Globus pallidus (tissue), 1 donor: ENCODE data around the gene HCRT.
A peak's percentile ranks its signal among the peaks of the same experiment; 100 is the strongest.
"Not testable (repeated sequence)": the region's sequence is repeated elsewhere in the genome, so short reads cannot be mapped to it uniquely, and the experiment has no call there.

ENCODE experiments used
- DNase-seq: peaks from one replicate; pipeline ENCODE4 v3.0.0-alpha.2; 2015; ENCODE audit warnings: low spot score

The HCRT gene, protein sequence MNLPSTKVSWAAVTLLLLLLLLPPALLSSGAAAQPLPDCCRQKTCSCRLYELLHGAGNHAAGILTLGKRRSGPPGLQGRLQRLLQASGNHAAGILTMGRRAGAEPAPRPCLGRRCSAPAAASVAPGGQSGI

DNA sequence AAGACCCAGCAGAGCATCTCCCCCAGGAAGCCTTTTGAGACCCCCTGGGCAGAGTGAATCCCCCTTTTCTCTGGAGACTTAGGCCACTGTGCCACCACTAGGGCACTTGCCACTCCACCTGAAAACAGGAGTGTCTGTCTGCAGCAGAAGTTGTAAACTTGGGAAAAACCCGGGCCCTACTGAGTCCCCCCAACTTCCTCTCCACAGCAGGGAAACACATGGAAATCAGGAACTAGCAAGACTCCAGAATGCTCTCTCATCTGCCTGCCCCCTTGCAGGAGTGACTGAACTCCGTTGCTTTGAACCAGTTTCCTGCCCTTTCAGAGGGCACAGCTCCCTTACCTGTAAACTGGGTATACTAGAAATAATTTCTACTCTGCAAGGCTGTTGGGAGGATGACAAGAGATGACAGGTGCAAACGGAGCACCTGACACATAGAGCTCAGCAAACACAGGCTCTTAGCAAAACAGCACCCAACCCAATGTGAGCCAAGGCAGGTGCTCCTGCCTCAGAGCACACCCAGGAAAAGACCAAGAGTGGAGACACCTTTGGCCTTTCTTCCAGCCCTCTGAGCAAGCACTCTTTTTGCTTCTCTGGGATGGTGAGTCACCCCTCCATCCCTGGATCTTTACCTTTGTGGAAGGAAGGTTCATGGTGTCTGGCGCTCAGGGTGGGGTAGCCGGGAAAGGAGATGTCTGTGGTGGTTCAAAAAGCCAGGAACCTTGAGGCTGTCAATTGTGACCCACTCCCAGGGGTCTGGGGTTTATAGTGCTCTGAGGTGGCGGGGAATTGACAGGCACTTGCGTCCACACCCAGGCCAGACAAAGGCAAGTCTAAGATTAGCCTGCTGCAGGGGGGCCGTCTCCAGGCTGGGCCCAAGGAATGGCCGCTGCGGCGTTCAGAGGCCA lies at the start of gene HCRT:
TSS of gene HCRT (minus strand) at position 740 of the 908 bp plus-strand sequence. CDS start at position 653, 87 bp downstream.
- DNase-seq = peak; percentile 7

DNA sequence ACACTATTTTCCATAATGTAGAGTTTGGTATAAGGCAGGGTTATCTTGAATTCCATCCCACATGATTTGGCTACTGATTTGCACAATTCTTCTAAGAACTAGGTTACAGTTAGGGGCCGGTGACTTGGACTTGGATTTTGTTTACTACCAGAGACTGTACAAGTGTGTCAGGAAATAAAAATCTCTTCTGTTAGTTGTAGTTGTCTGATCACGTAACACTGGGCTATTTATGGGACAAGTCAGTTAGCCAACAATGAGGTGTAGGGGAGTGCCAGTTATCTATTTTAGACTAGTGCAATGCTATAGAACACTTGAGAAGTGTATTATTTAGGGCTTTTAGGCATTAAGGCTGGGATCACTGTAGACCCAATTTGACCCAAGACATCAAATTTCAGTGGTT lies 48.7 kb upstream of the HCRT start:
- no peak for DNase-seq

DNA sequence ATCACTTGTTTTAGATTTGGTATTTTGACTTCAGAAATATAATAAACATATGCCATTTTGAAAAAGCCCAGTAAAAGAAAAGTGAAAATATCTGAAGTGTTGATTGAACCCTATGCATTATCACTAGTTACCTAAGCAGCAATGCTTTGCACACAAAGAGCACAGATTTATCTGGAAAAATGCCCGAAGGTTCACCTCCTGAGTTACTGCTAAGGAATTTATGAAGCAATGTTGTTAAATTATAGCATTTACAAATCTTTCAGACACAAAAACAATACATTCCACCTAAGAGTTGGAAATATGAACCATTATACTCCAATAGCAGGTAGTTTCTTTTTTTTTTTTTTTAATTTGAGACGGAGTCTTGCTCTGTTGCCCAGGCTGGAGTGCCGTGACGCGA lies 47.9 kb upstream of the HCRT start:
- no peak for DNase-seq

DNA sequence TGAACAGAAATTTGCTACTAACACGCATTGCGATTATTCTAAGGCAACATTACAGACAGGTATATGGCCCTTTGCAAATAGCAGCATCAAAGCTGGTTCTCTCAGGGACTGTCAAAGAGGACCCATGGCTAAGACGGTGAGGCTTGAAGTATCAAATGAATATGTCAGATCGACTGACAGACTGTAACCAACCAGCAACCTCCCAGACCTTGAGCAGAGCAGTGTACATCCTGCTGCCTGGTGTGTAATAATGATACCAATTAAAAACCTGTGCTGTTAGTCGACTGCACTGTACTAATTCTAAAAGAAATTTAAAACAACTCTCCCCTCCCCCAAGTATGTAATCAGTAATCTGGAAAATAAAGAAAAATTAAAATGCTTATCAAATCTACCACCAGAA lies 45.0 kb upstream of the HCRT start:
- no peak for DNase-seq

DNA sequence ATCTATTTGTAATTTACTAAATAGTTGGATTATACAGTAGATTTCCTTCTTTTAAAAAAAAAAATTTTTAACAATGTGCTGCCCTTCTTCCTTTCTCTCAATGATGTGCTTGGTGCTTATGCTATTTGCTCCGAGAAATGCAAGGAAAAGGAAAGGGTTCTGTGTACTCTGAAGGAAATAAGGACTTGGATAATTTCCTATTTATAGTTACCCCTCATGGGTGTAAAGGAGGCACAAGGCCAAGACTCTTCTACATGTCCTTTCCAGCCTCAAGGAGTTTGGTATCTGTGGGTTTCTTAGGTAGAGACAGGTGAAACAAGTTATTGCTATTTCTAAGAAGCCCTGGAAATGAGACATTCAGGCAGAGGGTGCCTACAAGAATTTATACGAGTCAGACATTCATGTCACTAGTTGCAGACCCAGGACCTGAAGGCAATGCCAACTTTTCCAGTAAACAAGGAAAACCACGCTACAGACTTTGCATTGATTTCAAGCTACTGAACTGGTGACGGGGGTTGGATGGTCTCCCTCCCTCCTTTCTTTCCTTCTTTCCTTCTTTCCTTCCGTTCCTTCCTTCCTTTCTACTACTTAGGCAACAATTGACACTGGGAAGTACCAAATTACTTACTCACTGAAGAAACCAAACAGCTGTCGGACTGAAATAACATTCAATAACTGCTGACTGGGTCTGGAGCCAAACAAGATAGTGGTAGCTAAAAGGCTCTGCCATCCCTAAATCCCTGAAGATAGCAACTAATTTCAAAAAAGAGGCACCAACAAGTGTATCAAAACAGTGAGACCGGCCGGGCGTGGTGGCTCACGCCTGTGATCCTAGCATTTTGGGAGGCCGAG lies 42.8 kb upstream of the HCRT start:
- no peak for DNase-seq

DNA sequence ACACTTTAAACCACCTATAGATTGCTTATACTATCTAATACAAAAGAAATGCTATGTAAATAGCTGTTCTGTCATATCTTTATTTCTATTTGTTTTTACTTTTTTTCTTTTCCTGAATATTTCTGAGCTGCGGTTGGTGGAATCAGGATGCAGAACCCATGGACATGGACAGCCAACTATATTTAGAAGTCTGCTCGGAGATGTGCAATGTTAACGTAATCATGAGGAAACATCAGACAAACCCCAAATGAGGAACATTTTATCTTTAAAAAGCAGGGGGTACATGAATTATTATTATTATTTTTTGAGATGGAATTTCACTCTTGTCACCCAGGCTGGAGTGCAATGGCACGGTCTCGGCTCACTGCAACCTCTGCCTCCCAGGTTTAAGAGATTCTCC lies 40.4 kb upstream of the HCRT start:
- DNase-seq = no peak

DNA sequence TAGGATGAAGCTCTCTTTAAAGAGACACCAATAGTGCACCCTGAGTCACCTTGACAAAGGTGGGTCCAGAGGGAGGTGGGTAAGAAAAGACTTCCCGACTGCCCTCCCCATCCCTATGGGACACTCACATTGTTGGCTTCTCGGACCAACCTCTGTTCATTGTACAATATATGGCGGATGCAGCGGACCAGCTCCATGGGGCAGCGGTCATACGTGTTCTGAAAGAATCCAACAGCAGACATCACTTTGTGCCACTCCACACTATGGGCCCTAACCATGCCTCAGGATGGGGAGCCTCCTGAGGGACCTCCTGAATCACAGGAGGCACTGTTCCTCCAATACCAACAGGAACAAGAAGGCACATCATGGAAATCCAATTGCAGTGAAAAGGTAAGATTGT lies 39.4 kb upstream of the HCRT start:
- no peak for DNase-seq

DNA sequence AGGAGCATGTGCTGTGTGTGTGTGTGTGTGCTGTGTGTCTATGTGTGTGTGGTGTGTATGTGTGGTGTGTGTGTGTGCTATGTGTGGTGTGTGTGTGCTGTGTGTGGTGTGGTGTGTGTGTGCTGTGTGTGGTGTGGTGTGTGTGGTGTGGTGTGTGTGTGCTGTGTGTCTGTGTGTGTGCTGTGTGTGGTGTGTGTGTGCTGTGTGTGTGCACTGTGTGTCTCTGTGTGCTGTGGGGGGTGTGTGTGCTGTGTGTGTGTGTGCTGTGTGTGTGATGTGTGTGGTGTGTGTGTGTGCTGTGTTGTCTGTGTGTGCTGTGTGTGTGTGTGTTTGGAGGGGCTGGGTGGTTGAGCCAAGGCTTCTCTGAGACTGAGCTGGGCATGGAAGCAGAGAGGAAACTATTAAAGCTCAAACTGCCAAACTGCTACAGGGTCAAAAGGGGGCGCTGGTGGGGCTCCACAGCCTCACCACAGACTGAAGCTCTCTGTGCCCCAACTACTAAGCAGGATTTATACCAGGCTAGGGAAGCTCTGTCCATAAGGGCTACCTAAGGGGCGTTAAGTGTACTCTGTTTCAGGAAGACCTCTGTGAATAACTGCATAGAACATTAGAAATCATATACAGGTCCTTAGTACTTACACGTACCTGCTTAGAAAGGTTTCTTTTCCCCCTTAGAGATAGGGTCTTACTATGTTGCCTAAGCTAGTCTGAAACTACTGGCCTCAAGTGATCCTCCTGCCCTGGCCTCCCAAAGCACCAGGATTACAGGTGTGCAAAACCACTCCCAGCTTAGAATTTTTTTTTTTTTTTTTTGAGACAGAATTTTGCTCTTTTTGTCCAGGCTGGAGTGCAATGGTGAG lies 36.9 kb upstream of the HCRT start:
- DNase-seq = peak; percentile 61

DNA sequence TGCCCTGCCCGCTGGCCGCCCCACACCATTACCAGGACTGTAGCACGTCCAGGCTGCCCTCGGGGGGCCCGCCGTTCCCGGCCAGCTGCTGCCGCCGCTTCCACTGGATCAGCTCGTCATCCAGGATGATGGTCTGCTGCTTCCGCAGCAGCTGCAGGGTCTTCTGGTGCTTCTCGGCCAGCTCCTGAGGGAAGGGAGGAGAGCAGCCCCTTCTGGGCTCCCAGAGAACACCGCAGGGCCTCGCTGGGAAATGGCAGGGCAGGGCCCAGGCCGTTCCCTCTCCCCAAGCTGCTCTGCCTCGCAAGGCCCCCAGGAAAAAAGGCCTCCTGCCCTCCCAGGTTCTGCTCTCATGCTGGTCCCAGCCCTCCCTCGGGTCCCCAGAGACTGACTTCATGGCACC lies 34.0 kb upstream of the HCRT start:
- DNase-seq = not testable (repeated sequence)

DNA sequence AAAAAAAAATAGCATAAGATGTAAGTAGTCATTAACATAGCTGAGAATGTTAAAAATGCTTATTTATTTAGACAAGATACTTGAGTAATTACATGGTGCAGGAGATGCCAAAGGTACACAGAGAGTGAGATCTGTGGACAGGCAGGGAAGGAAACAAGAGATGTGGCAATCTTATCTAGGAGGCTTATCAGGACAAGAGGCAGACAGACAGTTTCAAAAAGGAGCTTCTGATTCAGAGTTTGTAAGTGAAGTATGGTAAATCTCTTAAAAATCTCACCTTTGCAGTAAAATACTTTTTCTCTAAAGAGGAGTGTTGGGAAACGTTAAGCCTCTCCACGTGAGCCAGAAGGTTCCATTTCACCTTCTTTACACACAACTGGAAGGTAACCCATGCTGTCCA lies 28.9 kb upstream of the HCRT start:
- DNase-seq = no peak

DNA sequence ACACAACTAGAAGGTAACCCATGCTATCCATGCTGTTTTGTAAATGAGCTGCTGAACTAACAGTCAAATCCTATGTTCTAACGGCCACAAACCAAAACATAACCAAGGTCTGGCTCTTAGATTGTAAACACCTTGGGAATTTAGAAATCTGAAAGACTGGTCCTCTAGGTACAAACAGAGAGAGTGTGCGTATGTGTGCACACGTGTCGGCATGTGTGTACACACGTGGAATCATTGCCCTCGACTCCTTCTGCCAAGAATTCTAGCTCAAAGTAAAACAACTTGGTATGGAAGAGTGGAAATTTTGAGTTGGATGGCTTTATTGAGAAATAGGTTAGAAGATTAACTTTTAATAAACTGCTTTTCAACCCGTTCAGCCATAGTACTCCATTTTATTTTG lies 27.1 kb upstream of the HCRT start:
- DNase-seq = no peak

DNA sequence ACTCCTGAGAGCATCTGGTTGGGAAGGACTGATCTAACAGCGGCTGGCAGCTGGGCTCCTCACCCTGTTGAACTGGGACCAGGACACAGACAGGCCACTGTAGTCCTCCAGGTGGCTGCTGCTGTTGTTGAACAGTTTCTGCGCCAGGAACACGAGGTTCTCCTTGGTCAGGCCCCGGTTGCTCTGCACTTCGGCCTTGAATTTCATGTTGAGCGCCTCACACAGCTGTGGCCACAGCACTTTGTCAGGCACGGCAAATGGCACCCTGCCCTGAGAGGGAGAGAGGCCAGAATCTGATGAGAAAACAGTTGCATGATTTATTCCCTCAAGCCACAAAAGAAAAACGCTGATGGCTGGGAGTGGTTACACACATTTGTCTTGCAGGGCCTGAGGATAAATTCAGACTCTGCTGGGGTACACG lies 26.7 kb upstream of the HCRT start:
- DNase-seq = peak; percentile 89

DNA sequence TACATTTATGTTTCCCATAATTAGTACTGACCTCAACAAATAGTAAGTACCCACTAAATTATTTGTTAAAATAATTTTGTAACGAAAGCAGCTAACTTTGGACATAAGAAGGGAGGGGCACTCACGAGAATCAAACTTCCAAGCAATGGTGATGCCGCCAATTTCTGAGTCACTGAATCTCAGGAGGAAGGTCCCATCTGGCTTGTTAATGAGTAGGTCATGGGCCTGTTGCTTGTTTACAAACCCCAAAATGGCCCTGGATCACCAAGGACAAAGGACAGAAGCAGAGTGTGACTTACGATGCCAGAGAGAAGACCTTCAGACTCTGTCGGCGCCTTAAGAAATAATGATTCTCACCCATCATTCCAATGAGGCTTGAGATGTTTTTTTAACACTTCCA lies 24.8 kb upstream of the HCRT start:
- DNase-seq = no peak

DNA sequence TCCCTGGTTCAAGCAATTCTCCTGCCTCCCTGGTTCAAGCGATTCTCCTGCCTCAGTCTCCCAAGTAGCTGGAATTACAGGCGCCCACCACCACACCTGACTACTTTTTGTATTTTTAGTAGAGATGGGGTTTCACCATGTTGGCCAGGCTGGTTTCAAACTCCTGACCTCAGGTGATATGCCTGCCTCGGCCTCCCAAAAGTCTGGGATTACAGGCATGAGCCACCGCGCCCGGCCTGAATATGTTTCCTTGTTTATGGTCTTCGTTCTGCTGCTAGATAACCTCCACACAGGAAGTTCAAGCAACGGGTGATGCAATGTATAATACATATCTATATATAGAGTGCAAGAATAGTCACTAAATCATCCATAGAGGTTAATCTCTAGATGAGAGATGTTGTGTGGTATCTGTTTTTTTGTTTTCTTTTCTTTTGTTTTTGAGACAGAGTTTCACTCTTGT lies 20.9 kb upstream of the HCRT start:
- DNase-seq = not testable (repeated sequence)

DNA sequence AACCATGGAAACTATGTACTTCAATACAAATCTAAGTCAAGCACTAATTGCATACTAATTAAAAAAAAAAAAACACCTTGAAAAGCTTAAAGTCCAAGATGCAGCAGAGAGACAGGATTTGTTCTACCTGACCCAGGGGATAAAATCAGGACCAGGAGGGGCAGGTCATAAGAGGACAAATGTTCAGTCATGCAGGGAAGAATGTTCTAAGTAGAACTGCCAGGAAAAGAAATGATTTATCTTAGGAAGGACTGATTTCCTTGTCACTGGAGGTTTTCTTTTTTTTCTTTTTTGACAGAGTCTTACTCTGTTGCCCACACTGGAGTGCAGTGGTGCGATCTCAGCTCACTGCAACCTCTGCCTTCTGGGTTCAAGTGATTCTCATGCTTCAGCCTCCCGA lies 18.1 kb upstream of the HCRT start:
- no peak for DNase-seq

DNA sequence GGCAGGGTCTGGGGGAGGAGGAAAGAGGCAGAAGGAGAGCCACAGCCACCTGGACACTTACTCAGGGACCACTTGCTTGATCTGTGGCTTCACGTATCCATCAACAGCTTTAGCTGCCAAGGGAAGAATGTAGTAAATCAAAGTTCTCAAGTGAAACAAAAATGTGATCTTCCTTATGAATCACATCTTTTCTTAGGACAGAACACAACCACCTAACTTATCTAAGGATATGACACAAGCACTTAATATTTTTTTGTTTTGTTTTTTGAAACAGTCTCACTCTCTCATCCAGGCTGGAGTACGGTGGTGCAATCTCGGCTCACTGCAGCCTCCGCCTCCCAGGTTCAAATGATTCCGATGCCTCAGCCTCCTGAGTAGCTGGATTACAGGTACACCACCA lies 17.4 kb upstream of the HCRT start:
- no peak for DNase-seq

DNA sequence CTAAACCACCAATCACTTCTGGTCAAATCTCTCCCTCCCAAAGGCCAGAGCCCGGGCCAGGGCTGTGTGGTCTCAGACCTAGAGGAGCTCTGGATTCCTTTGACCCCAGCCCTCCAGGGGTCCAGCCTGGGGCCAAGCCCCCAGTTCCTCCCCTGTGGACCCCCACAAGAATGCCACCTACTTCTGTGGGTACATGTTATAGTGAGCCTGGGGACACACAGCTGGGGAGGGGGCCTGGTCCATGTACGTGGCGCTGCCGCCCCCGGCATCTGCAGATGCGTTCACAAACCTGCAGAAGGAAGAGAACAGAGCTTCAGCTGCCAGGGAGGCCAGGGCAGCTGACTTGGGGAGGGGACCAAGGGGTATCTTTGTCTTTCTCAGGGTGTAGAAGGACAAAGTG lies 16.9 kb upstream of the HCRT start:
- DNase-seq = no peak

DNA sequence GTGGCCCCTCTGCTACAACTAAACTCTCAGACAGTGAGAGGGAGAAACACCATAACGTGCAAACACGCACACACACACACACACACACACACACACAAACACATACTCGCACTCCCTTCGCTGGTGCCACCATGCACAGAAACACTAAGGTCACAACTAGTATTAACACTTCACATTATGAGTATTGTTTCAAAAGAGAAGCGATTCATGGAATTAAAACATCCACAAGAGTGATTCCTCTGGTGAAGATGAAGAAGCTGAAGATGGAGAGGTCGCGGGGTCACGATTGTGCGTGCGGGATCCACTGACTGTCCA lies 16.2 kb upstream of the HCRT start:
- no peak for DNase-seq

DNA sequence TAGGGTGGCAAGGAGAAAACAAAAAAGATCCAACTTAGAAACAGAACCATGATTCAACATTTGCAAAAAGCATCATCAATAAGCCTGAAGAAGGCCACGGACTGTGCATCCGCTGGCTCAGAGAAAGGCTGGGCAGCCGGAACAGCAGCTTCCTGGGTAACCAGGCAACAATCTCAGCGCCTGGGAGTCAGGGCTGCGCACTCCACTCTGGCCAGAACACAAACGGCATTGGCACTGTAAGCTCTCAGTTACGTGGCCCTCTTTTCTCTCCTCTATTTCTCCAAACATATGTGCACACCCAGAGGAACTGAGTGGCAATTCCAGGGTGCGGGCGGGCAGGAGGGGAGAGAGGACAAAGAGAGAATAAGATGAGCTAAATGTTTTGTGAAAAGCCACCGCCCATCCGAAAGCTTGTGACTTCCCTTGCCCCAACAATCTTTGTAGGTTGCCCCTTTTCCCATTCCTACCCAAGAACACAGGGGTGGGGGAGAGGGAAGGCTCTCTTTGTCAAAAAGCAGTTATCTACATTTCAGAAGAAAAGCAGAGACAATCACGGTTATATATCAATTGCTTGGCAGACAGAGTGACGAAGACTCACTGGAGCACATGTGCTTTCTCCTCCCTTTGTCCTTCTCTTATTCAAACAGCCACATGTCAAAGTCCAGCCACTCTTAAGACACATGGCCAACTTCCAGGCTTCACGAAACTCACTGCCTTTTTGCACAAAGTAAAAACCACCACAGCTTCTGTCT lies 15.6 kb upstream of the HCRT start:
- DNase-seq = peak; percentile 46

DNA sequence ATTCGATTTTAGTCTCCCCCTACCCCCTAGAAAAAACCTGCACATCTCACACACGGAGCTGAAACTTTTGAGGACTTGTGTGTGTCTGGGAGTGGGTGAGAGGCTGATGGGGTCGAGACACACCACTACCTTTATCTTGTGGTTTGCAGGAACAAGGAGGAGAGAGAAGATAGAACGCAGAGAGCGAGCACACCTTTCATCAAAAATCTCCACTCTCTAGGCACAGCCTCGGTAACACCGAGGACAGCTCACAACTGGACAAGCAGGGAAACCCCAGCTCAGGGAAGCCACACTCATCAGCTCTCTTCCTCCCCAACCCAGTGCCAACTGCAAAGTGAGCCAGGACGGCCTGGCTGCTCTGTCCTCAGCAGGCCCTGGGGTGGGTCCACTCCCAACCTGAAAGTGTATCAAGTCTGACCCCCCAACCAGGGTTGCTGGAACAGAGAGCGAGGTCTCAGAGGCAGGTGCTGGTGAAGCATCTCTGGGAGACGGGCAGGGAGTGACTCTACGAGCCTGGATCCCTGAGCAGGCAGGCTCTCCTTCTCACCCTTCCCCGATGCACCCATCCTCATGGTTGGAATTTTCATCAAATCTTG lies 14.3 kb upstream of the HCRT start:
- no peak for DNase-seq

DNA sequence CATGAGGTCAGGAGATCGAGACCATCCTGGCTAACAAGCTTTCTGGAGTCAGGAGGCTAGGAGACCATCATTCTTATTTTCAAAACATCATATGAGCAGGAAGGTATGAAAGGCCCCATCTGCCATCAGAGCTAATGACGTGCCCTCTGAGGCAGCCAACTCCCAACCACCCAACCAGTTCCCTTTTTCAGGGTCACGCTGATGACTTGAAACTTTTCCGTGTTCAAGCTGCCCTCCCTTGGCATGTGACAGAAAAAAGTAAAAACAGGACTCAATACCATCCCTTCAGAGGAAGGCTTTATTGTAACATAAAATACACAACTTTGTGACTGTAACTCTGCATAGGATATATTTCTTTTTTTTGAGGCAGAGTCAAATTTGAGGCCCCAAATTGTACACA lies 13.6 kb upstream of the HCRT start:
- peak; percentile 29 for DNase-seq
